ENCODE measurements around the gene RFC4. TPM values are rescaled to one million over a fixed set of nuclear protein-coding genes. Genes with fewer than 3 reads are reported as not detected.

The RFC4 gene, protein sequence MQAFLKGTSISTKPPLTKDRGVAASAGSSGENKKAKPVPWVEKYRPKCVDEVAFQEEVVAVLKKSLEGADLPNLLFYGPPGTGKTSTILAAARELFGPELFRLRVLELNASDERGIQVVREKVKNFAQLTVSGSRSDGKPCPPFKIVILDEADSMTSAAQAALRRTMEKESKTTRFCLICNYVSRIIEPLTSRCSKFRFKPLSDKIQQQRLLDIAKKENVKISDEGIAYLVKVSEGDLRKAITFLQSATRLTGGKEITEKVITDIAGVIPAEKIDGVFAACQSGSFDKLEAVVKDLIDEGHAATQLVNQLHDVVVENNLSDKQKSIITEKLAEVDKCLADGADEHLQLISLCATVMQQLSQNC
- 37.6 TPM for total RNA-seq

DNA sequence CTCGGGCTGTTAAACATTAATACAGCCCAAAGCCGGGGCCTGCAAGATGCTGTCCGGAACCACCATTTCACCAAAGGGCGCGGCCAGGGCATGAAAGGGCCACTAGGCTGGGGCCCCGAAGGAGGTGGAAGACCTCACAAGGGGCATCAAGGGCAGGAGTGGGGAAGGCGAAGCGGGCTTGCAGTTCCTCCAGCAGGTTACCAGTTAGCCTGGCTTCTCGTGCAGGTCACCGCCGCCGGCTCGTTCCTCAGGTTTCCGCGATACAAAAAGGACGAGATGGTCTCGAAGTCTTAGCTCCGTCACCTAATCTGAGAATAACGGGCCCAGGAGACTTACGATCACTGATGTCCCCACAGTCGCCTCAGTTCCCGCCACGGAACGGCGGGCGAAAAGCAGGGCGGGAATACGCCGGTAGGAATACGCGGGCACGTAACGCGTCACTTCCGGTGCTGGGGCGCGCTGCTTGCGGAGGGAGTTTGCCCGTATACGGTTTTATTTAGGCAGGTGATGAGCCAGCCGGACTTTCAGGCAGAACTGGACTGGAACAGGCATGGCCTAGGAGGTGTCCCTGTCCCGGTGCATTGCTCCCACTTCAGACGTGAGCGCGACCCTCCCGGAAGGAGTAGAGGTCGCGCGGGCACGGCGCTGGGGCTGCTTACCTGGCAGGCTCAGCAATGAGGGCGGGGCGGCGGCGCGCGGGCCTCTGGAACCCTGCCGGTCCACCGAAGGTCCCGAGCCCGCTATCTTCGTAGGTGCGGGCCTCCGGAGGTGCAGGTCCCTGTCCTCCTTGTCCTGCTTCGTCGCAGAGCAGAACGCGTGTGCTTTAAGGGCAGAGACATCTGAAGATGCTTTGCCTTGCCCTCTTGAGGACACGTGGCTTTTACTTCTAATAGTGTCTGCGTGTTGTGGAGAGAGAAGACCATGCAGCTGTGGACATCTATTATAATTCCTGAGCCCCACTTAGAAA, at the start of gene RFC4:
TSS of gene RFC4 (minus strand) at position 394 of the 967 bp plus-strand sequence. CDS start 1,769 bp downstream, outside the sequence.

DNA sequence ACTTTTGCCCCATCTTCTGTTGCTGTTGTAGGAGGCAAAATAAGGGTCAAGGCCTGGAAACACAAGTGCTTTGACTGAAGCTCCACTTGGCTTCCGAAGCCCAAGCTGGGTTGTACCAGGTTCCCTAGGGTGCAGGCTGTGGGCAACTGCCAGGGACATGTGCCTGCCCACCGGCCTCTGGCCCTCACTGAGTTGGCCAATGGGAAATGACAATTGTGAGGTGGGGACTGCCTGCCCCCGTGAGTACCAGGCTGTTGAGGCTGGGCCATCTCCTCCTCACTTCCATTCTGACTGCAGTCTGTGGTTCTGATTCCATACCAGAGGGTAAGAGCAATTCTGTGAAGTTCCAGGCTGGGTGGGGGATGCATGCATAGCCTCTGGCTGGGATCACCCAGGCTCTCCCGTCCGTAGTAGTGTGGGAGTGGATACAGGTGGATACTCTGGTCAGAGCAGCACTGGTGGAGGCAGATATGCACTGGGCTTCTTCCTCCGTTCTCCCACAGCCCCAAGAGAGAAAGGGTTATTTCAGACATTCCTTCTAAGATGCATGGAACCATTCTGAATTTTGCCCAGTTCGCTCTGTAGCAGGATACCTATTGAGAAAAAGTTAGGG, 36.2 kb upstream of the RFC4 start, which contains the start of gene ADIPOQ:
TSS of gene ADIPOQ (plus strand) at position 285 of the 613 bp plus-strand sequence. CDS start 10,349 bp downstream, outside the sequence.

DNA sequence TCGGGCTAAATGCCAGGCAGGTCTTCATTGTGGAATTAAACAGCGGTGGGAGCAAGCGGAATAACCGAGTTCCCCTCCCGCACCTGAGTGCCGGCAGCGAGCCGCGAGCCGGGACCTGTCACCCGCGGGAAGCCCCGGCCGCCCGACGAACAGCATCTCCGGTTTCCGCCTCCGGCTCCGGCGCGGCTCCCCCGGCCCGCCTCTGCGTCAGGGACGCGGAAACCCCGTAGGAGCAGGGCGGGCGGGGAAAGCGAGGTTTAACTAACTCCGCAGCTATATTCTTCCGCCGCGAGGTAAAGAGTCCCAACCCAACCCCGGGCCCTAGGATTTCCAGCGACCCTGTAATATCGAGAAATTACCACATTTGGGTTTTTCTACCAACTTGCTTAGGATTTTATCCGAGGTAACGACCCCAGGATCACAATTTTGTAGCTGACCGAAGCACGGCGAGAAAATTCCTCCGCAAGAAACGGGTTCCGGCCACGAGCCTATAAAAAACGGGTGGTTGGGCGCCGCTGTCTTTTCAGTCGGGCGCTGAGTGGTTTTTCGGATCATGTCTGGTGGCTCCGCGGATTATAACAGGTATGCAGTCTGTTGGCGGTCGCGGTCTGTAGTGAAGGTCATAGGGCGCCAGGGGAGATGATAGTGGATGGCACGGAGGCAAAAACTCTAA, 23.1 kb downstream of the RFC4 start, which contains the start of gene EIF4A2:
TSS of gene EIF4A2 (plus strand) at position 520 of the 673 bp plus-strand sequence. CDS start at position 554, 34 bp downstream.

Small RNA genes lying within 50 kb of the gene (small RNA-seq; reads per million reads assigned to genes)
- not detected for gene RF00092 (ENCODE audit: low replicate concordance)
- gene RNU6-1105P (ENCODE audit: low replicate concordance), result not detected
- not detected for gene SNORA4 (ENCODE audit: low replicate concordance)
- gene SNORA63 (ENCODE audit: low replicate concordance), result not detected
- not detected for gene SNORA81 (ENCODE audit: low replicate concordance)
- gene SNORD2 (ENCODE audit: low replicate concordance), result not detected

Other genes starting within 250 kb of the RFC4 start
- 41.3 TPM for gene TBCCD1, start 239.1 kb downstream of the RFC4 start, total RNA-seq
- gene DNAJB11, start 235.8 kb downstream of the RFC4 start, total RNA-seq, result 33.2 TPM
- 0.63 TPM for gene AHSG, start 193.4 kb downstream of the RFC4 start, total RNA-seq
- gene FETUB, start 166.1 kb downstream of the RFC4 start, total RNA-seq, result not detected
- gene HRG, start 140.5 kb downstream of the RFC4 start, total RNA-seq, result not detected
- gene KNG1, start 89.1 kb downstream of the RFC4 start, total RNA-seq, result not detected
- gene EIF4A2, start 22.9 kb downstream of the RFC4 start, total RNA-seq, result 1,078 TPM
- gene ADIPOQ, start 36.2 kb upstream of the RFC4 start, total RNA-seq, result not detected
- gene ST6GAL1, start 124.0 kb upstream of the RFC4 start, total RNA-seq, result 110 TPM

All from parietal lobe (tissue), 2 donors.